Fibroblast of lung (primary cell): ENCODE measurements around the gene CD84. TPM values are rescaled to one million over a fixed set of nuclear protein-coding genes. Genes with fewer than 3 reads are reported as not detected.
A peak's percentile ranks its signal among the peaks of the same experiment; 100 is the strongest.

ENCODE experiments used
- DNase-seq, 2 donors: peaks; one replicate each; pipeline versions ENCODE4 v3.0.0 to v3.0.0-alpha.2; 2010; ENCODE audit warnings: low read depth in 2 of 2
- H2AFZ ChIP-seq: 2 replicates; pipeline ENCODE4 v1.5.1; 2012; ENCODE audit warnings: low read length, control low read depth, inconsistent platforms
- H3K27ac ChIP-seq: 2 replicates; pipeline ENCODE4 v1.5.1; 2011; ENCODE audit warnings: low read length, control low read depth; ENCODE audit not compliant: insufficient read depth
- H3K27me3 ChIP-seq: 2 replicates; pipeline ENCODE4 v1.5.1; 2011; ENCODE audit warnings: mild to moderate bottlenecking, low read length; ENCODE audit not compliant: control insufficient read depth, insufficient read depth
- H3K36me3 ChIP-seq: 2 replicates; pipeline ENCODE4 v1.5.1; 2011; ENCODE audit warnings: low read length; ENCODE audit not compliant: control insufficient read depth, insufficient read depth
- H3K4me1 ChIP-seq: 2 replicates; pipeline ENCODE4 v1.5.1; 2011; ENCODE audit warnings: low read length; ENCODE audit not compliant: control insufficient read depth, insufficient read depth; ENCODE audit errors: extremely low read depth
- H3K4me2 ChIP-seq: 2 replicates; pipeline ENCODE4 v1.5.1; 2011; ENCODE audit warnings: low read length, control low read depth; ENCODE audit not compliant: insufficient read depth; ENCODE audit errors: extremely low read depth
- H3K4me3 ChIP-seq, 4 experiments: fragments of 200-600 bp in 1 of 4; sonication (generic) in 1 of 4; replicated peaks in 1 of 4; 2 replicates each; pipeline ENCODE4 v1.5.1; 2011 to 2016; ENCODE audit warnings: low read length in 4 of 4, low read depth in 3 of 4, mild to moderate bottlenecking in 3 of 4, control low read depth in 2 of 4, inconsistent platforms in 1 of 4, mixed read lengths in 1 of 4; ENCODE audit not compliant: insufficient read depth in 1 of 4; ENCODE audit errors: control extremely low read depth in 1 of 4
- H3K79me2 ChIP-seq: 2 replicates; pipeline ENCODE4 v1.5.1; 2012; ENCODE audit warnings: mild to moderate bottlenecking, low read length, inconsistent platforms; ENCODE audit not compliant: control insufficient read depth, insufficient read depth
- H3K9ac ChIP-seq: 2 replicates; pipeline ENCODE4 v1.5.1; 2011; ENCODE audit warnings: mild to moderate bottlenecking, low read length, control low read depth; ENCODE audit not compliant: insufficient read depth
- H3K9me3 ChIP-seq: 2 replicates; pipeline ENCODE4 v1.5.1; 2012; ENCODE audit warnings: low read depth, low read length; ENCODE audit not compliant: control insufficient read depth, insufficient read depth
- H4K20me1 ChIP-seq: 2 replicates; pipeline ENCODE4 v1.5.1; 2011; ENCODE audit warnings: low read length; ENCODE audit not compliant: control insufficient read depth, insufficient read depth; ENCODE audit errors: extremely low read depth
- CTCF ChIP-seq, 2 donors: IDR thresholded peaks in 1 of 2; conservative IDR thresholded peaks in 1 of 2; 1 replicate in 1 of 2; 2 replicates in 1 of 2; pipeline ENCODE4 v1.5.1; 2011 to 2012; ENCODE audit warnings: low read length in 2 of 2, control low read depth in 1 of 2, inconsistent platforms in 1 of 2, low read depth in 1 of 2, mild to moderate bottlenecking in 1 of 2
- EZH2 ChIP-seq: IDR thresholded peaks from 2 replicates; pipeline ENCODE4 v1.5.1; 2012; ENCODE audit warnings: low read length, control low read depth, mild to moderate bottlenecking; ENCODE audit errors: missing control alignments
- polyA plus RNA-seq, 2 donors: library from polyadenylated mRNA; depleted of rRNA in 1 of 2; stranded (reverse) in 1 of 2; unstranded in 1 of 2; fragments of >200 nt; gene quantifications; 2 replicates each; pipeline ENCODE4 v1.2.1, GENCODE V29; 2011 to 2012; ENCODE audit warnings: missing spikeins in 1 of 2
- total RNA-seq: library from RNA; depleted of rRNA; stranded (reverse); fragments of >200 nt; gene quantifications from 2 replicates; pipeline ENCODE4 v1.2.1, GENCODE V29; 2014

Gene CD84
- total and polyA plus RNA-seq, 2 donors (not counting 1 experiment from before 2014, with no cell fraction given) = not detected

DNA sequence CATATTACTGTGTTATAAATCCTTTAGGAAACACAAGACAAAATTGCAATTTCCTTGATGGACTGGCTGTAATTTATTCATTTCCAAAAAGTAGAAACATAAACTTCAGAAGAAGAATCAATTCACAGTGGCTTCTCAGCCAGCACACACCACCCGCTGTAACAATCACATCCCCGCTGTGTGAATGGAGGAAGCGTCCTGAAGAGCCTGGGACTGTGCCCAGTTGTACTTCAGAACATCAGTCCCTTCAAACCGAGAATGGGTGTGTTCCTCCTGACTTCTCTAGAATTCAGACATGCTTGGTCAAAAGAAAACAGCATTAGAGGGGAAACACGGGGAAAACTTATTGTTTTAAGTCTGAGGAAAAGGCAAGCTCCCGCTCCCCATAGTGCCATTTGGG lies 28.8 kb upstream of the CD84 start:
- Histone ChIP-seq H2AFZ (no peak overlapping the region), H3K36me3 (no peaks in the 10 kb centered on the region), H3K27ac (no peak overlapping the region), H3K4me3 (no peak overlapping the region), H3K9ac (no peak overlapping the region), H3K4me2 (no peak overlapping the region), H3K9me3 (no peaks in the 10 kb centered on the region), H4K20me1 (no peaks in the 10 kb centered on the region), H3K27me3 (no peaks in the 10 kb centered on the region), H3K79me2 (no peaks in the 10 kb centered on the region), H3K4me1 (no peaks in the 10 kb centered on the region)
- DNase-seq = no peak
- no peak for TF ChIP-seq CTCF (conservative IDR thresholded peaks at IDR 0.05 in 1 of 2, IDR thresholded peaks at IDR 0.05 in 1 of 2; ENCODE audit: low read depth in 1 of 2, low read length in 2 of 2)
- TF ChIP-seq EZH2 = no peak

DNA sequence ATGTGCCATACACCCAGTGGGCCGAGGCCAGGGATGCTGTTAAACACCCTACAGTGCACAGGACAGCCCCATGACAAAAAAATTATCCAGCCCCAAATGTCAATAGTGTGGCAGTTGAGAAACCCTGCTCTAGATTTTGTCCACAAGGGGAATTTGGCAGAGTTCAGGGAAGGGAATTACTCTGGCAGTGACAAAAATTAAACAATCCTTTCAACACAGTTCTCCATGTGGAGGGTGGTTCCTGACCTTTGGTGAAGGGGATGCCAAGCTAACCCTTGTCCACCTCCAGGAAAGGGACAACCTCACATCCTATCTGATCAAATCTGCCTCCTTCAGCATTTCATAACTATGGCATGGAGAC lies 28.4 kb upstream of the CD84 start:
- no peak overlapping the region for H3K27ac ChIP-seq

DNA sequence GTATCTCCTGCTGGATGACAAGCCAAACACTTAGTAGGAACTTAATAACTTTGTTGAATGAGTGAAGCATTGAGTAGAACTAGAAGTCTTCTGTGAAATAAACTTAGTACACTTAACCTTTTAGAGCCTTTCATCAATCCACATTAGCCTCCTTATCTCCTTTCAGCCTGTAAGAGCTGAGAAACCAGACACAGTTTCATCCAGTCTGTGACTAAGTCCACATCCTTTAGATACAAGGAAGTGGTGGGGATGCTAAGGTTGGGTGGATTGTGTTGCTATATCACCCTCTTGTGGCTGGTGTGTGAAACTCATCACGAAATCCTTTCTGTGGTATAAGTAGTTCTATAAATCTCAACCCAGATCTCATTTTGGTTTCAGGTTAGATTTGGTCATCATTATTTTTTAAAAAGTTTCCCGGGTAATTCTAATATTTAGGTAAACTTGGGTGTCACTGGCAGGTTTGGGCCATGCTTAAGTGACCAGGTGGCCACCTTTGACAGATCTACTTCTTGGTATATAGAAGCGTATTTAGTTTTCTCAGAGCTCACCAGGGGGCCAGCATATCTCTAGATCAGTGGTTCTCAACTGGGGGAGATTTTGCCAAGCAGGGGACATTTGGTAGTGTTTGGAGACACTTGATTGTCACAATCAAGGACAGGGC lies 27.8 kb upstream of the CD84 start:
- H3K79me2 ChIP-seq = no peaks in the 10 kb centered on the region
- no peak overlapping the region for H3K27ac ChIP-seq
- TF ChIP-seq EZH2 (no peak), CTCF (conservative IDR thresholded peaks at IDR 0.05 in 1 of 2, IDR thresholded peaks at IDR 0.05 in 1 of 2; ENCODE audit: low read depth in 1 of 2, low read length in 2 of 2) (peak; percentile 65 to 67)
- H4K20me1 ChIP-seq = no peaks in the 10 kb centered on the region
- no peak overlapping the region for H3K4me2 ChIP-seq
- H3K4me3 ChIP-seq = no peak overlapping the region
- no peaks in the 10 kb centered on the region for H3K9me3 ChIP-seq
- no peak overlapping the region for H3K9ac ChIP-seq
- no peaks in the 10 kb centered on the region for H3K36me3 ChIP-seq
- H2AFZ ChIP-seq = no peak overlapping the region
- H3K4me1 ChIP-seq = no peaks in the 10 kb centered on the region
- H3K27me3 ChIP-seq = no peaks in the 10 kb centered on the region
- DNase-seq = peak; percentile 67 to 68

More for the DNA sequence above, 28.4 kb upstream of the CD84 start:
- H3K36me3 ChIP-seq = no peaks in the 10 kb centered on the region
- TF ChIP-seq CTCF (conservative IDR thresholded peaks at IDR 0.05 in 1 of 2, IDR thresholded peaks at IDR 0.05 in 1 of 2; ENCODE audit: low read depth in 1 of 2, low read length in 2 of 2) (no peak), EZH2 (no peak)
- H3K9ac ChIP-seq = no peak overlapping the region
- H3K4me2 ChIP-seq = no peak overlapping the region
- no peaks in the 10 kb centered on the region for H3K9me3 ChIP-seq
- H3K4me3 ChIP-seq = no peak overlapping the region
- DNase-seq = no peak
- no peaks in the 10 kb centered on the region for H3K4me1 ChIP-seq
- H3K79me2 ChIP-seq = no peaks in the 10 kb centered on the region
- no peak overlapping the region for H2AFZ ChIP-seq
- no peaks in the 10 kb centered on the region for H4K20me1 ChIP-seq
- no peaks in the 10 kb centered on the region for H3K27me3 ChIP-seq
